Measurements from ENCODE around the gene LRRC1.

DNA sequence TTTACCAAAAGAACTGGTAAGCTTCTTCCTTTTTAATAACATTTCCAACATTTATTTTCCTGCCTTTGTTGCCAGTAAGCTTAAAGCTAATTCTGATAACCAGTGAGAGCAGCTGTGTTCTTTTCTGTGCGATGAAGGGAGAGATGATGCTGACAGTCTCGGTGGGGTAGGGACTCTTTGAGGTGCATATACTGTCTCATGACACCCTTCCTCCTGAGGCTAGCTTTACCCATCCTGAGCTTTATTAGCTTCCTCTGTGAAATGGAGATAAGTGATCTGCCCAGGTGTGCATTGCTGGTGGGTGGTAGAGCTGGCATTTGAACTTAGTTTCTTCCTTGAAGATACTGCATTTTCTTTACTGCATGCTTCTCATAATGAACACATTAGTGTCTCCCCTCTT lies 92.5 kb downstream of the LRRC1 start:
- TF ChIP-seq GATA3 (IDR thresholded peaks at IDR 0.05; ENCODE audit: low read depth, low read length) (no peak), GATA2 (IDR thresholded peaks at IDR 0.05; ENCODE audit: low read depth, low read length) (no peak)
